ENCODE measurements around the gene PSD2. TPM values are rescaled to one million over a fixed set of nuclear protein-coding genes. Genes with fewer than 3 reads are reported as not detected.
A peak's percentile ranks its signal among the peaks of the same experiment; 100 is the strongest.

The PSD2 gene
- total and polyA plus RNA-seq, 2 of the 13 experiments (the other 11 are each of a cell fraction or from before 2014, with no cell fraction given) = 0.07 TPM; not detected in 1

GRCh38 chr5:139787568-139788293 lies 7.9 kb upstream of the PSD2 start (continued):
- no peak for TF ChIP-seq ZBTB44 (CRISPR knock-in tag; IDR thresholded peaks at IDR 0.05)
- TF ChIP-seq GTF3A (CRISPR knock-in tag; conservative IDR thresholded peaks at IDR 0.05) = no peak
- no peak for TF ChIP-seq AKAP8 (CRISPR knock-in tag; IDR thresholded peaks at IDR 0.05)
- no peak for TF ChIP-seq NFKBIZ (CRISPR knock-in tag; IDR thresholded peaks at IDR 0.05)
- no peak for TF ChIP-seq ELF3 (CRISPR knock-in tag; IDR thresholded peaks at IDR 0.05)
- no peak for TF ChIP-seq NR1H2 (CRISPR knock-in tag; IDR thresholded peaks at IDR 0.05; ENCODE audit: borderline replicate concordance, low read depth)
- no peak for TF ChIP-seq SKIL (CRISPR knock-in tag; IDR thresholded peaks at IDR 0.05; ENCODE audit: borderline replicate concordance)
- TF ChIP-seq ZFYVE20 (CRISPR knock-in tag; IDR thresholded peaks at IDR 0.05; ENCODE audit: borderline replicate concordance, low read depth) = no peak
- no peak for TF ChIP-seq SNAPC4 (CRISPR knock-in tag; IDR thresholded peaks at IDR 0.05)
- no peak for TF ChIP-seq ATF1 (CRISPR knock-in tag; IDR thresholded peaks at IDR 0.05)
- TF ChIP-seq SRSF1 (optimal IDR thresholded peaks at IDR 0.05; ENCODE audit: low read depth, low read length) = no peak
- TF ChIP-seq GTF2F1 (IDR thresholded peaks at IDR 0.05; ENCODE audit: low read length) = no peak
- TF ChIP-seq MAZ (IDR thresholded peaks at IDR 0.05; ENCODE audit: borderline replicate concordance, low read depth, low read length) = peak; percentile 44; the same call in 1 of the 2 replicates
- peak; percentile 24; the same call in 1 of the 2 replicates for TF ChIP-seq MAZ (CRISPR knock-in tag; IDR thresholded peaks at IDR 0.05; ENCODE audit: low read depth)
- TF ChIP-seq DPF2 (CRISPR knock-in tag; IDR thresholded peaks at IDR 0.05; ENCODE audit: borderline replicate concordance, low read depth) = no peak
- TF ChIP-seq ZSCAN25 (CRISPR knock-in tag; IDR thresholded peaks at IDR 0.05) = no peak
- no peak for TF ChIP-seq RBFOX2 (IDR thresholded peaks at IDR 0.05; ENCODE audit: low read depth, low read length)
- peak; percentile 96 for TF ChIP-seq STAG1 (CRISPR knock-in tag; IDR thresholded peaks at IDR 0.05)

All from HepG2 (cell line).